Effector memory CD4-positive, alpha-beta T cell (primary cell): ENCODE data around the gene WDR36.
A peak's percentile ranks its signal among the peaks of the same experiment; 100 is the strongest.

ENCODE experiments used
- DNase-seq, 3 donors: peaks; one replicate each; pipeline ENCODE4 v3.0.0-alpha.2; 2020
- H3K27ac ChIP-seq: 2 replicates; pipeline ENCODE4 v1.7.0; 2013; ENCODE audit warnings: mild to moderate bottlenecking, low read length, moderate library complexity; ENCODE audit not compliant: insufficient read depth, poor library complexity, severe bottlenecking
- H3K27me3 ChIP-seq: replicated peaks from 2 replicates; pipeline ENCODE4 v1.7.0; 2013; ENCODE audit warnings: mild to moderate bottlenecking, low read length; ENCODE audit not compliant: insufficient read depth, control insufficient read depth, poor library complexity, severe bottlenecking
- H3K36me3 ChIP-seq: 2 replicates; pipeline ENCODE4 v1.7.0; 2013; ENCODE audit warnings: mild to moderate bottlenecking, low read length, moderate library complexity; ENCODE audit not compliant: control insufficient read depth, insufficient read depth
- H3K4me1 ChIP-seq: 2 replicates; pipeline ENCODE4 v1.7.0; 2013; ENCODE audit warnings: low read length, mild to moderate bottlenecking; ENCODE audit not compliant: control insufficient read depth, insufficient read depth, poor library complexity, severe bottlenecking
- H3K4me3 ChIP-seq: 2 replicates; pipeline ENCODE4 v1.7.0; 2013; ENCODE audit warnings: low read length, low read depth, mild to moderate bottlenecking; ENCODE audit not compliant: insufficient read depth, poor library complexity, severe bottlenecking
- H3K9me3 ChIP-seq: 2 replicates; pipeline ENCODE4 v1.7.0; 2013; ENCODE audit warnings: mild to moderate bottlenecking, low read length, moderate library complexity; ENCODE audit not compliant: control insufficient read depth

Gene WDR36

GRCh38 chr5:111070272-111071134 is 21.6 kb upstream of the WDR36 start:
- Histone ChIP-seq H3K36me3 (no peaks in the 10 kb centered on the region), H3K4me1 (peaks cover 10% of the 10 kb centered on the region), H3K9me3 (no peaks in the 10 kb centered on the region), H3K27me3 (peaks cover 32% of the 10 kb centered on the region), H3K27ac (no peak overlapping the region), H3K4me3 (peak overlapping the region; percentile 11)
- DNase-seq = no peak

- no peak for DNase-seq
- H3K36me3 ChIP-seq = no peaks in the 10 kb centered on the region
- H3K27me3 ChIP-seq = peaks cover 32% of the 10 kb centered on the region
- H3K4me1 ChIP-seq = peaks cover 10% of the 10 kb centered on the region
- peak within 1 kb of the TSS; percentile 11 for H3K4me3 ChIP-seq
- H3K27ac ChIP-seq = no peak within 1 kb of the TSS
- no peaks in the 10 kb centered on the region for H3K9me3 ChIP-seq
These were observed 20.7 kb upstream of the WDR36 start, which contains the start of gene TSLP for GRCh38 chr5:111071413-111071812. Gene TSLP, plus strand, starts transcription at chr5:111071713. Its CDS starts 178 bp downstream, at chr5:111071891.

GRCh38 chr5:111072949-111073682 is 19.0 kb upstream of the WDR36 start:
- no peaks in the 10 kb centered on the region for H3K9me3 ChIP-seq
- H3K4me3 ChIP-seq = peak overlapping the region; percentile 54
- H3K4me1 ChIP-seq = peaks cover 10% of the 10 kb centered on the region
- peaks cover 27% of the 10 kb centered on the region for H3K27me3 ChIP-seq
- H3K27ac ChIP-seq = no peak overlapping the region
- H3K36me3 ChIP-seq = no peaks in the 10 kb centered on the region
- DNase-seq = peak in 2 of 3 donors; percentile 24 to 34

GRCh38 chr5:111074244-111074643 is 17.9 kb upstream of the WDR36 start:
- Histone ChIP-seq H3K4me3 (no peak overlapping the region), H3K9me3 (no peaks in the 10 kb centered on the region), H3K4me1 (peaks cover 10% of the 10 kb centered on the region), H3K27ac (no peak overlapping the region), H3K36me3 (no peaks in the 10 kb centered on the region), H3K27me3 (peaks cover 21% of the 10 kb centered on the region)
- DNase-seq = no peak

GRCh38 chr5:111075520-111075919 is 16.6 kb upstream of the WDR36 start:
- H3K27ac ChIP-seq = no peak overlapping the region
- peaks cover 7% of the 10 kb centered on the region for H3K4me1 ChIP-seq
- no peaks in the 10 kb centered on the region for H3K36me3 ChIP-seq
- no peaks in the 10 kb centered on the region for H3K9me3 ChIP-seq
- H3K4me3 ChIP-seq = no peak overlapping the region
- DNase-seq = no peak
- peaks cover 11% of the 10 kb centered on the region for H3K27me3 ChIP-seq

DNA sequence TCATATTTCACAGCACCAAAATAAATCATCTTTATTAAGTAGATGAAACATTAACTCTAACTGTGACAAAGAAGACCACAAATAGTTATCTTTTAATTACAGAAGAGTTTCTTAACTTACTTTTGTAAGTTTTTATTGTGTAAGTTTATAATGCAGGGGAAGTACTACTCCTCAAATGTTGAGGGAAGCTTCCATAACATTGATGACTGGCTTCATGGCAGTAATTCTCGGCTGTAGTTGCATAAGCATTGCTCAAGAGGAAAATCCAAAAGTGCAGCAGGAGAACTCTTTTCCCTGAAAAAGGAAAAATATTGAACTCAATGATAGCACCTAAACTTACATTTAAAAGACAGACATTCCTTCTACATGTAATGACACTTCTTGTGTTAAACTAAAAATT is 16.1 kb upstream of the WDR36 start:
- H3K4me1 ChIP-seq = peaks cover 4% of the 10 kb centered on the region
- no peak for DNase-seq
- H3K27ac ChIP-seq = no peak overlapping the region
- peaks cover 10% of the 10 kb centered on the region for H3K27me3 ChIP-seq
- H3K4me3 ChIP-seq = no peak overlapping the region
- H3K36me3 ChIP-seq = no peaks in the 10 kb centered on the region
- no peaks in the 10 kb centered on the region for H3K9me3 ChIP-seq

- Histone ChIP-seq H3K27me3 (peaks cover 7% of the 10 kb centered on the region), H3K4me3 (no peak overlapping the region), H3K36me3 (no peaks in the 10 kb centered on the region), H3K9me3 (no peaks in the 10 kb centered on the region), H3K27ac (no peak overlapping the region), H3K4me1 (peaks cover 4% of the 10 kb centered on the region)
- no peak for DNase-seq
These were observed 14.5 kb upstream of the WDR36 start for GRCh38 chr5:111077678-111078077.

- Histone ChIP-seq H3K4me1 (no peaks in the 10 kb centered on the region), H3K27ac (no peak overlapping the region), H3K27me3 (peaks cover 3% of the 10 kb centered on the region), H3K9me3 (no peaks in the 10 kb centered on the region), H3K36me3 (no peaks in the 10 kb centered on the region), H3K4me3 (no peak overlapping the region)
- no peak for DNase-seq
These were observed 12.3 kb upstream of the WDR36 start for GRCh38 chr5:111079846-111080245.

DNA sequence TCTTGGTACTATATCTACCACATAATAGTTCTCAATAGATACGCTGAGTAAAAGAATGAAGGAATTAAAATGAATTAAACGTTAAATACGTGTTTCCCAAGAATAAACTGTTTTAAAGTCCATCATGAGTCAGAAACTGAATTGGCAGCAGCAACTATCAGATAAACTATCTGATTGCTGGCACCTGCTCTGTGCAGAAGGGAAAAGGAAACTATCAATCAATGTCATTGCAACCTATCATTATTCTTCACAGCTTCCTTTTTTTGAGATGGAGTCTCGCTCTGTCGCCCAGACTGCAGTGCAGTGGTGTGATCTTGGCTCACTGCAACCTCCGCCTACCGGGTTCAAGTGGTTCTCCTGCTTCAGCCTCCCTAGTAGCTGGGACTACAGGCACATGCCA is 8.8 kb upstream of the WDR36 start:
- no peaks in the 10 kb centered on the region for H3K36me3 ChIP-seq
- H3K9me3 ChIP-seq = no peaks in the 10 kb centered on the region
- no peak for DNase-seq
- no peaks in the 10 kb centered on the region for H3K27me3 ChIP-seq
- H3K4me1 ChIP-seq = no peaks in the 10 kb centered on the region
- H3K4me3 ChIP-seq = no peak overlapping the region
- no peak overlapping the region for H3K27ac ChIP-seq

DNA sequence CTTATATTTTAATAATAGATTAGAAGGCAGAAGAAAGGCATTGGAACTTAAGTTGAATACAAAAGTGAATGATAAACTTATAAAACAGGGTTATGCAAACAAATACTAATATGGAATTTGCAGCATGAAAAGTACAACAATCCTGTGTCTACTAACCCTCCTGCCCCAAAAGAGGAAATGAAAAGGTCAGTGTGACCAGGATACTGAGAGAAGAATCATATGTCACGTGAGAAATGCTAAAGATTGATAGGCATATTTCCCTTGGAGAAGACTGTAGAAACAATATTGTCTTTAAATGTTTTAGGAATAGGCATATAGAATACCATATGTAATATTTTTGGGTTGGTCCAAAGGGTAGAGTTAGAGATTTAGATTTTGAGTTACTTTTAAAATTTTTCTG is 3.8 kb downstream of the WDR36 start:
- no peak for DNase-seq
- Histone ChIP-seq H3K36me3 (peaks cover 30% of the 10 kb centered on the region), H3K27ac (no peak overlapping the region)

More for the DNA sequence above, 3.8 kb downstream of the WDR36 start:
- no peak overlapping the region for H3K4me3 ChIP-seq
- peaks cover 10% of the 10 kb centered on the region for H3K4me1 ChIP-seq
- no peaks in the 10 kb centered on the region for H3K9me3 ChIP-seq
- H3K27me3 ChIP-seq = no peaks in the 10 kb centered on the region
